Measurements from ENCODE around the gene FAM3B.
A peak's percentile ranks its signal among the peaks of the same experiment; 100 is the strongest.

The FAM3B gene

GRCh38 chr21:41369105-41369919 lies 52.7 kb downstream of the FAM3B start:
- peak; percentile 24 for DNase-seq

DNA sequence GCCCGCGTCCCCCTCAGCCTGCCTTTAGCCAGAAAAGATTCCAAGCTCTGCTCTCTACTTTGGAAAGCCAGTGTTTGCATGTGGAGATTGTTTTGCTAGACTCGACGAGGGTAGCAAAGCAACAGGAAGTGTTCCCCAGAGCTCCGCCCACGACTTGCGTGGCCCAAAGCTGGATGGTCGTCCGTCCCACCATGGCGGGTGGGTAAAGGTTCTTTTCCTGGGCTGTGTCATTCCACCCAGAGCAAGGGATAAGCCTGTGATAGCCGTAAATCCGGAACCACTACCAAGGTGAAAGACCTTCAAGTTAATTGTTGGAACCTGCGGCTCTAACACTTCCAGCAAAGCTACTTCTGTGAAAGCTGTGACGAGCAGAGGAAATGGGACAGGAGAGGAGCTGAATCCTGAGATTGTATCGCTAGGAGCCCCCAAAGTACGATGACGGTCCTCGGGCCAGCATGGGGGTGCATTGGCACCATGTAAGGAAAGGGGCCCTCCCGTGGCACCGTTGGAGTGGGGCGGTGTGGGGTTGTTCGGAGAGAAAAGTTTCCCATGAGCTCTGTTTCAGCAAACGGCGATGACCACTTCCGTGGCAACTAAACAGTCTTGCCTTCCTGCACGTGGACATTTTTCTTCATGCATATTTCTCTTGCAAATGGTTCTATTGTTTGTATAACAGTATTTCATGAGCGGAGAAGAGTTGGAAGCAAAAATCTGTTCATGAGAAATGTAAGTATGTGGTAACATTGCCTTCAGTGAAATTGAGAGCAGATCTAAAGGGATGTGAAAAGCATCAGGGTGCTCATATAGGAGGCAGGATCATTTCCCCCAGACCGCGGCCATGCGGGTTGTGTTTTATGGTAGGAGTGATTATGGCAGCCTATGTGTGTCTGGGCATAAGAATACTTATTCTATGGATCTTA lies 53.6 kb downstream of the FAM3B start:
- DNase-seq, result peak; percentile 37

DNA sequence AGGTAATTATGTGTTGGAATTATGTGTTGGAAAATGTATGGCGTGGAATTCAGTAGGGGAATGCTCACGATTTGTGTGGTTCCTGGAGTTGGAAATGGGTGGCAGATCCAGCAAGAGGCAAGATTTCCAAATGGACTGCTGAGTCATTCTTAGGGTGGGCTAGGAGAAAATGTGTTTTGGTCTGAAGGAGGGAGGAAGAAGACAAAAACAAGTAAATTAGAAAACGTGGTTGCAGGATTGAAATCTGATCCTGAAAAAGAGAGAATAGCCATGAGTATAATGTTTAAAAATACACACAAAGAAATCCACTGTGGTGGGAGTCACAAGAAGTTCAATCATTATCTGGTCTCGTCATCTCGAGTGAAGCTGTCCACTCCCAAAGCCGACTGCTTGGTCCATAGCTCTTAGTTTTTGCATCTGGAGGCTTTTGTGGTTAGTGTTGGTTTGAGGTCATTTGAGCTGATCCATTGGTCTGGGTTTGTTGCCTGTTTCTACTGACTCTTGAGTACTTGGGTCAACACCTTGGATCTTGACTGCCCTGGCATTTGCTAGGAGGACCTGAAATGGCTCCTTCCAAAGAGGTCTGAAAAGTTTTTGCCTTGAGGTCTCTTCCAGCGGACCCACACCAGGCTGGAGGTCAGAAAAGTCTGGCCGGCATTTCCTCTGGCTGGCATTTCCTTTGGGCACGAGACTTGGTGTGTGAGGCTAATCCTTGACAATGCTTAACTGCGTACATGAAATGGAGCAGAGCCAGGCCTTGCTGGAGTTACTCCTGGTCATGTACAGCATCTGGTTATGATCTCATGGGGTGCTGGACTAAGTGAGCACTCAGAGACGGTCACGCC lies 54.5 kb downstream of the FAM3B start:
- no peak for DNase-seq

GRCh38 chr21:41371685-41372030 lies 55.1 kb downstream of the FAM3B start:
- DNase-seq, result no peak

GRCh38 chr21:41373253-41373652 lies 56.7 kb downstream of the FAM3B start:
- DNase-seq, result no peak

DNA sequence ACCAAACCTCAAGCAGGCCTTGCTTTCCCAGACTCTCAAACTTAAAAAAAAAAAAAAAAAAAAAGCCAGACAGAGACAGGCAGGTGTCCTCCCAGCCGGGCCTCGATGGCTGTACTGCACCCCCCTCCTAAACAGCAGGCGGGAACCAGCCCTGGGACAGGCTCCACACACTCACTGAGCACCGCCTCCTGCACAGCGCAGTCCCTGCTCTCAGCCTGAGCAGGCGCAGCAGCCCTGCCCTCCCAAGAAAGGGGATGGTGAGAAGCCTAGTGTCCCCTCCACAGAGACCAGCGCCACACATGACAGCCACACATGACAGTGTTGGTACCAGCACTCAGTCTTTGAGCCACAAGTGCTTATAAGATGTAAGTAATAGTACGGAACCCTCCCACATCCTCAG lies 57.2 kb downstream of the FAM3B start:
- no peak for DNase-seq

GRCh38 chr21:41374177-41374712 lies 57.6 kb downstream of the FAM3B start:
- DNase-seq, result no peak

DNA sequence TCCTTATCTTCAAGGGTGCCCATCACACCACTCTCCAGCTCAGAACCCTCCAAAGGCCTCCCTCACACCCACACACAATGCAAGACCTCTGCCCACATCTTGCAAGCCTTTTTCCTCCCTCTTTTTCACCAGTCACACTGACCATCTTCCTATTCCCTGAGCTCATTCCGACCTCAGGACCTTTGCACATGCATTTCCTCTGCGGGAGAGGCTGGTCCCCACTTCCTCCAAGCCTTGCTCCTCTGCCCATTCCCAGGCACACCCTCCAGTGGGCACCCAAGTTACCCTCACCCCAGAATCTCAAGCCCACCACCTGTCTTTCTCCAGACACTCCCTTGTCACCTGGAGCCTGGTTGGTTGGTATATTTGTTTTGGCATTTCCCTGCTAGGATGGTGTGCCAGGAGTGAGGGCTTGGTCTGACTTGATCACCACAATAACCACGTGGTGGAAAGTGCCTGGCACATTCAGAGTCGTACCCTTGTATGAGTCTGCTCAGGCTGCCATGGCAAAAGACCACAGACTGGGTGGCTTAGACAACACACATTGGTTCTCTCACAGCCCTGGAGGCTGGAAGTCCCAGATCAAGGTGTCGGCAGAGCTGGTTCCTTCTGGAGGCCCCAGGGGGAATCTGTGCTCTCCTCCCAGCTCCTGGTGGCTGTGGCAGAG lies 58.4 kb downstream of the FAM3B start:
- no peak for DNase-seq

DNA sequence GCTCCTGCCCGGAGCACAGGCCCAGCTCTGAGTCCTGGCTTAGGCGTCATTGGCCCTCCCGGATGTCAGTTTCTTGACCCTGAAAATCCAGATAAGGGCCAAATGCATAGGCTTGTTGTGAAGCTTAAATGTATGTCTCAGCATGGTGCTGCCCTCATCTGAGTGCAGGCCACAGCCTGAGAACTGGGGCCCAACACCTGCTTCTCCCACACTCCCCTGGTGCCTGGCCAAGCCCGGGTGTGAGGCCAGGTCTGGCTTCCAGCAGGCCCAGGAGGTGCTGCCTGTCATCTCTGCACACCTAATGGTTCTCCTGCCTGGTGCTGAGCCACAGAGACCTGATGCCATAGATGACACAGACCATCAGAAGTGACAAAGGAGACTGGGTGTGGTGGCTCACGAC lies 59.3 kb downstream of the FAM3B start:
- DNase-seq, result no peak

GRCh38 chr21:41377715-41378114 lies 61.1 kb downstream of the FAM3B start:
- no peak for DNase-seq

DNA sequence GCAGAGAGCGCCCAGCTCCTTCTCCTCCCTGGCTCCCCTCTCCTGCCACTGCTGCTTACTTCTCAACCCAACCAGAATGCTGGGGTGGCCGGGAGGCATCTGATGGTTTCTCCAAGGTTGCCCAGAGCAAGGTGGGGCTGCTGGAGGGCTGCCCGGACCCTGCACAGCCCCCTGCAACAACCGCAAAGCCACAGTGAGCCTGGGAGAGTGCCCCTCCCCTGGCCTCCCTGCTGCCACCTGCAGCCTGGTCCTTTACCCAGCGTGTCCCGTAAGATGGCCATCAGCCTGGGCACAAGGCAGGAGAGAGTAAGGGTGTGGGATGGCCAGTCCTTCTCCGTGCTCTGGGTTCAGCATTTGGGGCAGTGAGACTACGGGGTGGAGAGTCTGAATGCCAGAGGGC lies 62.2 kb downstream of the FAM3B start:
- no peak for DNase-seq

DNA sequence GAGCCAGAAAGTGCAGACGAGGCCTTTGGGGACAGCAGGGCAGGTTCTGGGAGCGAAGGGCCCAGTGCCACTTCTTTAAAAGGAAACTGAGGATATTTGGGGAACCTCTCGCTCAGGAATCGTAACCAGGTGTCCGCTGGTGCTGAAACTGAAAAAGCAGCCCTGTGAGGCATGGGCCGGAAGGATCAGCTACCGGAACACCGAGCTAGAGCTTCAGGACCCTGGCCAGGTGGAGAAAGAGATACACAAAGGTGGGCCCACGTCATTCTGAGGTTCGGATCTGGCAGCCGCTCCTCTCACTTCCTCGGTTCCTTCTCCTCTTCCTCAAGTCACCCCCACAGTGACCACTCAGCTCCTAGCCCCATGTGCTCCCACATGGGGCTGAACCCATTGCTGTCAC lies 63.3 kb downstream of the FAM3B start:
- no peak for DNase-seq

DNA sequence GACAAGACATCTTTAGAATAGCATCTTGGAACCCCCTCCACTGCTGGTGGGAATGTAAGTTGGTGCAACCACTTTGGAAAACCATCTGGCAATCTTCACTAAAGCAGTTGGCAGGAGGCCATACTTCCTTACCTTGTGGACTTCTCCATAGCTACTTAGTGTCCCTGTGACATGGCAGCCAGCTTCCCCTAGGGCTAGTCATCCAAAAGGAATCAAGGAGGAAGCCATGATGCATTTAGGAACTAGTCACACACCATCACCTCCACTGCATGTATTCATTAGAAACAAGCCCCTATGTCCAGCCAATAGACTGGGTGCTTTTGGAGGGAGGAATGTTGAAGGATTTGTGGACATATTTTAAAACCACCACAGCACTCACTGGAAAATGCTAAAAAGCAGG lies 65.1 kb downstream of the FAM3B start:
- no peak for DNase-seq

GRCh38 chr21:41387042-41387819 lies 70.6 kb downstream of the FAM3B start:
- DNase-seq, result no peak

DNA sequence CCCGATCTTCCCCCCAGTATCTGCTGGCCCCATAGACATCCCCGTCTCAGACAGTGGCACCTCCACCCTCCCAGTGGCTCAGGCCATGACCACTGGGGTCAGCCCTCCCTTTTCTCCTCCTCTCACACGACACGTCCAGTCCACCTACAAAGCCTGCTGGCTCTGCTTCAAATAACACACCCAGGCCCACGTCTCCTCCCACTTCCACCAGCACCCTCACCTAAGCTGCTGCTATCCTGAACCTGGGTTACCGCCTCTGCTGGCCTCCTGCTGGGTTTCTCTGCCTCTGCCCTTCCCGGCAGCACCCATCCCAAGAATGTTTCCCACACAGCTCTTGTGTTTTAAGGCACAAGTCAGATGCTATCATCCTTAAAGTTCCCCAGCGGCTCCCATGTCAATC lies 71.2 kb downstream of the FAM3B start:
- DNase-seq, result no peak

GRCh38 chr21:41388259-41388658 lies 71.7 kb downstream of the FAM3B start:
- DNase-seq, result no peak

GRCh38 chr21:41390043-41390639 lies 73.5 kb downstream of the FAM3B start:
- DNase-seq, result no peak

DNA sequence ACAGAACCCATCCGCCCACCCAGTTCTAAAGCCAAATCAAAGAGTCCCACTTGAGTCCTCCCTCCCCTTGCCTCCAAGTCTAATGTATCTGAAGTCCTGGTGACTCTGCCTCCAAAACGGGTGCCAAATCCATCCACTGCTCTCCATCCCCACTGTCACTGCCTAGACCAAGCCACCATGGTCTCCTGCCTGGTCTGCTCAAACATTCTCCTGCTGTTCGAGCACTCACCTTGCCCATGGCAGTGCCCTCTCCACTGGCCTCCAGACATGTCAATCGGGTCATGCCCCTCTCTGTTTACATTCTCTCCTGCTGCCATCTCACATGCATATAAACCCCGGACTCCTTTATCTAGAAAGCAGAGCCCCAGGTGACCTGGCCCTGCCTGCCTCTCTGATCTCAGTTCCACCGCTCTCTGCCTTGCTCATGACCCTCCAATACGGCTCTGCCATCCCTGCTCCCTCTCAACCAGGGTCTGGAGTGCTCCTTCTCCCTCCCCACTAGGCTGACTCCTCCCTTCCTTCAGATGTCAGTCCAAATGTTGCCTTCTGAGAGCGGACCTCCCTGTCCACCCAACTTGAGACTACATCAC lies 77.4 kb downstream of the FAM3B start:
- no peak for DNase-seq

DNA sequence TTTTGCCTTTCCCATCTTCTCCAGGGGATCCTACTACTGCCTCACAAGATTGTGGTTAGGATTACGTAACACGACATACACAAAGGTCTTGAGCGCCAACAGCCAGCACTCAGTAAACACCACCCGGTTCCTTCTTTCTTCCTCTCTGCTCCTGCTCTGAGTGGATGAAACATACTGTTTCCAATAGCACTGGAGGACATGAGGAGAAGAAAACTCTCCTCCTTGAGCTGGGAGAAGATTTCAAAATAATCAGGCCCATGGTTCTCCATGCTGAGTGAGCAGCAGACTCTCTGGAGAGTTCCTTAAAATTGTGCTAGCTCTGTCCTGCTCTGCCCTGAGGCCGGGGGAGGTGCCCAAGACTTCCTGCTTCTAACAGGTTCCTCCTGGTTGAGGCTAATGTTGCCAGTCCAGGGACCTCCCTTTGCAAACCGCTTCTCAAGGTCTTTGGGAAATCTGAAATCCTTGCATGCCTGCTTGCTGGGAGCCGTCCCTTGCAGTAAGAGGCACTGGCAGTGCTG lies 80.0 kb downstream of the FAM3B start:
- no peak for DNase-seq

DNA sequence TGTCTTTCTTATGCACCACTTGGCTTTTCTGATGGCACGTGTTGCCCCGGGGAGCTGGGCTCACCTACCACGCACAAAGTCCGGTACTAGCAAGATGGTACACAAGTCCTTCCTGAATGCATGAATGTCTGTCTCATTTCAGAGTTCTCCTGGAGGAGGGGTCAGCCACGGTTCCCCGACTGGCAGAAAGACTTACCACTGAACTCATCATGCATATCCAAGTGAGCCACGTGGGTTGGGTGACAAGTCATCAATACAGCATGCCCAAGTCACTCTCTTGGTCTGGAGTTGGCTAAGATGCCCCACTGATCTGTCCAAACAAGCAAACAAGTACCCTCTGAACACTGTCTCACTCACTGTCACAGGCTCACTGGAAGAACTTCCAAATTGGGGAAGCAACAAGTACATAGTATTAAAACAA lies 80.9 kb downstream of the FAM3B start:
- no peak for DNase-seq
